IMR-90 (cell line): ENCODE data around the gene WDR37. TPM values are rescaled to one million over a fixed set of nuclear protein-coding genes. Genes with fewer than 3 reads are reported as not detected.

Source experiments
- ATAC-seq: fragments of 200-7000 bp; cut with Tn5 transposase; 2 replicates; pipeline ENCODE4 v1.9.1; 2020; ENCODE audit warnings: low read depth, mild to moderate bottlenecking, moderate library complexity
- BruUV-seq: library from RNA; stranded (reverse); fragments of 400-500 nt; replicated peaks from 2 replicates; lab custom pipeline; 2021; lab: Mats Ljungman, UMichigan
- CTCF ChIA-PET: fragments of 300-600 bp; formaldehyde crosslinking; extraction: SDS; loops from one replicate; lab custom pipeline; 2021; ENCODE audit warnings: antibody characterized with exemption; lab: Yijun Ruan, JAX
- POLR2A ChIA-PET: fragments of 300-600 bp; sonication (Branson Sonifier 250); formaldehyde crosslinking; loops from one replicate; lab custom pipeline; 2022; ENCODE audit warnings: antibody characterized with exemption; ENCODE audit not compliant: unreplicated experiment; lab: Charles Lee
- DNase-seq: peaks from one replicate; pipeline ENCODE4 v3.0.0; 2013
- H2AFZ ChIP-seq: replicated peaks from 2 replicates; pipeline ENCODE3; 2013; ENCODE audit warnings: low read length, mild to moderate bottlenecking; ENCODE audit not compliant: poor library complexity
- H2AK5ac ChIP-seq: 2 replicates; pipeline ENCODE4 v1.6.1; 2013; ENCODE audit warnings: low read depth, low read length, inconsistent platforms
- H2AK9ac ChIP-seq: replicated peaks from 2 replicates; pipeline ENCODE3; 2013; ENCODE audit warnings: mild to moderate bottlenecking, low read depth, low read length, moderate library complexity; ENCODE audit not compliant: poor library complexity
- H2BK120ac ChIP-seq: 2 replicates; pipeline ENCODE4 v1.6.1; 2013; ENCODE audit warnings: low read depth, low read length, inconsistent platforms
- H2BK15ac ChIP-seq: 3 replicates; pipeline ENCODE4 v1.6.1; 2013; ENCODE audit warnings: low read depth, low read length, inconsistent platforms
- H2BK20ac ChIP-seq: 2 replicates; pipeline ENCODE4 v1.6.1; 2013; ENCODE audit warnings: low read depth, mild to moderate bottlenecking, inconsistent platforms, low read length, moderate library complexity
- H2BK5ac ChIP-seq: 2 replicates; pipeline ENCODE4 v1.6.1; 2013; ENCODE audit warnings: mild to moderate bottlenecking, low read depth, low read length, inconsistent platforms; ENCODE audit not compliant: poor library complexity, severe bottlenecking
- H3K14ac ChIP-seq: replicated peaks from 2 replicates; pipeline ENCODE4 v1.6.1; 2013; ENCODE audit warnings: low read depth, low read length, inconsistent platforms
- H3K18ac ChIP-seq: 2 replicates; pipeline ENCODE4 v1.6.1; 2013; ENCODE audit warnings: low read depth, low read length, control low read depth
- H3K23ac ChIP-seq: 2 replicates; pipeline ENCODE4 v1.6.1; 2013; ENCODE audit warnings: low read depth, low read length, inconsistent platforms
- H3K27ac ChIP-seq: 2 replicates; pipeline ENCODE4 v1.5.1; 2013; ENCODE audit warnings: mild to moderate bottlenecking, control low read depth, low read length; ENCODE audit not compliant: insufficient read depth
- H3K27me3 ChIP-seq: 2 replicates; pipeline ENCODE4 v1.6.1; 2013; ENCODE audit warnings: low read length; ENCODE audit not compliant: control insufficient read depth, insufficient read depth
- H3K36me3 ChIP-seq: 2 replicates; pipeline ENCODE4 v1.6.1; 2013; ENCODE audit warnings: low read length, mixed read lengths; ENCODE audit not compliant: control insufficient read depth, insufficient read depth
- H3K4ac ChIP-seq: 2 replicates; pipeline ENCODE4 v1.6.1; 2013; ENCODE audit warnings: low read depth, low read length, inconsistent platforms
- H3K4me1 ChIP-seq: 2 replicates; pipeline ENCODE4 v1.6.1; 2013; ENCODE audit warnings: low read length, mixed read lengths; ENCODE audit not compliant: control insufficient read depth, insufficient read depth
- H3K4me2 ChIP-seq: 2 replicates; pipeline ENCODE4 v1.6.1; 2013; ENCODE audit warnings: low read depth, mild to moderate bottlenecking, control low read depth, low read length, moderate library complexity
- H3K4me3 ChIP-seq: 2 replicates; pipeline ENCODE4 v1.5.1; 2013; ENCODE audit warnings: low read depth, mild to moderate bottlenecking, control low read depth, low read length, moderate library complexity; ENCODE audit not compliant: insufficient read depth
- H3K56ac ChIP-seq: 2 replicates; pipeline ENCODE4 v1.6.1; 2013; ENCODE audit warnings: low read length, inconsistent platforms; ENCODE audit not compliant: insufficient read depth; ENCODE audit errors: extremely low read depth
- H3K79me1 ChIP-seq, 2 experiments: 2 replicates each; pipeline ENCODE4 v1.6.1; 2013; ENCODE audit warnings: low read length in 2 of 2, inconsistent platforms in 1 of 2, low read depth in 1 of 2
- H3K9ac ChIP-seq: 2 replicates; pipeline ENCODE4 v1.6.1; 2013; ENCODE audit warnings: low read depth, low read length, control low read depth
- H3K9me1 ChIP-seq: 2 replicates; pipeline ENCODE4 v1.6.1; 2013; ENCODE audit warnings: low read length, inconsistent platforms; ENCODE audit not compliant: insufficient read depth
- H3K9me3 ChIP-seq: 2 replicates; pipeline ENCODE4 v1.6.1; 2013; ENCODE audit warnings: low read length; ENCODE audit not compliant: control insufficient read depth, insufficient read depth
- H4K20me1 ChIP-seq: 2 replicates; pipeline ENCODE4 v1.6.1; 2013; ENCODE audit warnings: low read length, inconsistent platforms; ENCODE audit not compliant: insufficient read depth
- H4K5ac ChIP-seq: 2 replicates; pipeline ENCODE4 v1.6.1; 2013; ENCODE audit warnings: mild to moderate bottlenecking, low read depth, low read length, control low read depth
- H4K8ac ChIP-seq, 2 experiments: 2 replicates each; pipeline ENCODE4 v1.6.1; 2013; ENCODE audit warnings: low read depth in 2 of 2, low read length in 2 of 2, control low read depth in 1 of 2, inconsistent platforms in 1 of 2
- H4K91ac ChIP-seq: 2 replicates; pipeline ENCODE4 v1.6.1; 2013; ENCODE audit warnings: low read depth, low read length, inconsistent platforms; ENCODE audit not compliant: insufficient read depth
- CHD1 ChIP-seq: IDR thresholded peaks from 2 replicates; pipeline ENCODE4 v1.6.1; 2012; ENCODE audit warnings: low read depth, low read length, improper control_type of control experiment
- MXI1 ChIP-seq: IDR thresholded peaks from 2 replicates; pipeline ENCODE4 v1.6.1; 2012; ENCODE audit warnings: low read depth, mild to moderate bottlenecking, low read length, moderate library complexity, borderline replicate concordance
- RAD21 ChIP-seq: IDR thresholded peaks from 2 replicates; pipeline ENCODE4 v1.6.1; 2012; ENCODE audit warnings: low read length, improper control_type of control experiment
- SMC3 ChIP-seq: fragments of 150-350 bp; IDR thresholded peaks from 2 replicates; pipeline ENCODE4 v1.6.1; 2016; ENCODE audit warnings: low read depth, mild to moderate bottlenecking, antibody characterized with exemption, low read length, moderate library complexity
- WGBS, 2 experiments: methylation state at CpG; one replicate each; pipeline versions ENCODE4 v1.1.5 to v1.1.7; 2013; ENCODE audit warnings: missing lambda C conversion rate in 2 of 2; ENCODE audit not compliant: insufficient read length in 1 of 2; ENCODE audit errors: extremely low coverage in 2 of 2; 5-methylcytosine and 5-hydroxymethylcytosine counted together
- dilution Hi-C: fragments of 300-500 bp; cut with HindIII; formaldehyde crosslinking; loops from one replicate; pipeline ENCODE4 v1.14.3; 2018; ENCODE audit warnings: low sequenced_read_pairs; ENCODE audit not compliant: unreplicated experiment
- in situ Hi-C: fragments of 300-500 bp; cut with MboI; formaldehyde crosslinking; loops from 3 replicates; pipeline ENCODE4 v1.14.3; 2019; ENCODE audit warnings: low sequenced_read_pairs, inconsistent platforms, mixed read lengths
- intact Hi-C: fragments of 100-400 bp; cut with micrococcal nuclease; formaldehyde crosslinking; loops from 2 replicates; pipeline ENCODE4 v1.10.0; 2022
- polyA plus RNA-seq, 3 experiments: library from polyadenylated mRNA; depleted of rRNA; stranded (reverse); fragments of >200 nt; gene quantifications; 2 replicates each; pipeline ENCODE4 v1.2.3, GENCODE V29; 2012; ENCODE audit warnings: low replicate concordance in 1 of 3
- total RNA-seq: library from RNA; depleted of rRNA; stranded (reverse); fragments of >200 nt; gene quantifications from 2 replicates; pipeline ENCODE4 v1.2.3, GENCODE V29; 2012
- TF ChIP-seq, protein P1 (sequence below): conservative IDR thresholded peaks from 2 replicates; pipeline ENCODE4 v1.5.1; 2012; ENCODE audit warnings: mild to moderate bottlenecking, low read depth, low read length, improper control_type of control experiment

Gene WDR37
- total and polyA plus RNA-seq, 2 of the 4 experiments (the other 2 are of a cell fraction), result 12.7 to 14.5 TPM

DNA sequence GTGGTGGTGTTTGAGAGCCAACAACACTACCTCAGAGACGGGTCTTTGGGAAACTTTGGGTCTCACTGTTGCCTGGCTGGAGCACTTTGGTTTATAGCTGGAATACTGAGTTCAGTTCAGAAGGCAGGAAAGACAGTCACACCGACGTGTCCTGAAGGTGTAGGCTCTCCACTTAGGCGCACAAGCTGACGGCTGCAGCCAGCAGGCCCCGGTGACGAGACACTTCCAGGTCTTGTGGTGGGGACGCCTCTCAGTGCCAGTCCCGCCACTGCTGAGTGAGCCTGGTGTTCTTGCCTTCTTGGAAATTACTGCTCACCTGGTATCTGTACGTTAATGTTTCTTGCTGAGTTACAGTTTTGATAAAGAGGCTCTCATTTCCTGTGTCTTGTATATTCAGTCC, 74.0 kb downstream of the WDR37 start:
- H3K4me1 ChIP-seq, result no peaks in the 10 kb centered on the region
- H2AFZ ChIP-seq, result no peak overlapping the region
- DNase-seq, result no peak
- dilution Hi-C loops, result no loop called here
- H2BK120ac ChIP-seq, result no peak overlapping the region
- H2BK20ac ChIP-seq, result no peak overlapping the region
- ChIA-PET POLR2A (no interaction called here), CTCF (no interaction called here)
- H3K4ac ChIP-seq, result no peak overlapping the region
- H3K79me1 ChIP-seq, result 0 out of 4 replicates have a peak, but pooled peaks cover 0 to 2% of the 10 kb centered on the region in 2 experiments
- H2AK9ac ChIP-seq, result no peak overlapping the region
- no peak overlapping the region for H3K14ac ChIP-seq
- no TSS peak for BruUV-seq
- TF ChIP-seq SMC3 (no peak), CHD1 (no peak), RAD21 (no peak), MXI1 (no peak)
- TF ChIP-seq, protein P1, sequence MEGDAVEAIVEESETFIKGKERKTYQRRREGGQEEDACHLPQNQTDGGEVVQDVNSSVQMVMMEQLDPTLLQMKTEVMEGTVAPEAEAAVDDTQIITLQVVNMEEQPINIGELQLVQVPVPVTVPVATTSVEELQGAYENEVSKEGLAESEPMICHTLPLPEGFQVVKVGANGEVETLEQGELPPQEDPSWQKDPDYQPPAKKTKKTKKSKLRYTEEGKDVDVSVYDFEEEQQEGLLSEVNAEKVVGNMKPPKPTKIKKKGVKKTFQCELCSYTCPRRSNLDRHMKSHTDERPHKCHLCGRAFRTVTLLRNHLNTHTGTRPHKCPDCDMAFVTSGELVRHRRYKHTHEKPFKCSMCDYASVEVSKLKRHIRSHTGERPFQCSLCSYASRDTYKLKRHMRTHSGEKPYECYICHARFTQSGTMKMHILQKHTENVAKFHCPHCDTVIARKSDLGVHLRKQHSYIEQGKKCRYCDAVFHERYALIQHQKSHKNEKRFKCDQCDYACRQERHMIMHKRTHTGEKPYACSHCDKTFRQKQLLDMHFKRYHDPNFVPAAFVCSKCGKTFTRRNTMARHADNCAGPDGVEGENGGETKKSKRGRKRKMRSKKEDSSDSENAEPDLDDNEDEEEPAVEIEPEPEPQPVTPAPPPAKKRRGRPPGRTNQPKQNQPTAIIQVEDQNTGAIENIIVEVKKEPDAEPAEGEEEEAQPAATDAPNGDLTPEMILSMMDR, result no peak
- H3K9me1 ChIP-seq, result peaks cover 8% of the 10 kb centered on the region; the same call in 1 of the 2 replicates
- intact Hi-C loops, result no loop called here
- no peaks in the 10 kb centered on the region for H3K27me3 ChIP-seq
- H4K91ac ChIP-seq, result no peak overlapping the region
- H3K27ac ChIP-seq, result no peak overlapping the region
- no peak overlapping the region for H4K8ac ChIP-seq
- H2BK5ac ChIP-seq, result no peak overlapping the region
- no peak overlapping the region for H3K23ac ChIP-seq
- H3K4me2 ChIP-seq, result no peak overlapping the region
- no peak overlapping the region for H3K56ac ChIP-seq
- no peak overlapping the region for H2AK5ac ChIP-seq
- in situ Hi-C loops, result no loop called here
- no peak overlapping the region for H4K5ac ChIP-seq
- ATAC-seq, result no peak
- H3K36me3 ChIP-seq, result peaks cover 36% of the 10 kb centered on the region
- no peak overlapping the region for H2BK15ac ChIP-seq
- H3K9ac ChIP-seq, result no peak overlapping the region
- no peaks in the 10 kb centered on the region for H3K9me3 ChIP-seq
- no peak overlapping the region for H3K4me3 ChIP-seq
- WGBS, 2 experiments, result 93% methylated on average over 3 of the region's 10 CpGs; no CpG with 5 or more reads in 1 of the 2 experiments
- no peak overlapping the region for H3K18ac ChIP-seq
- no peaks in the 10 kb centered on the region for H4K20me1 ChIP-seq
